ENCODE data around the gene TSPYL2.

DNA sequence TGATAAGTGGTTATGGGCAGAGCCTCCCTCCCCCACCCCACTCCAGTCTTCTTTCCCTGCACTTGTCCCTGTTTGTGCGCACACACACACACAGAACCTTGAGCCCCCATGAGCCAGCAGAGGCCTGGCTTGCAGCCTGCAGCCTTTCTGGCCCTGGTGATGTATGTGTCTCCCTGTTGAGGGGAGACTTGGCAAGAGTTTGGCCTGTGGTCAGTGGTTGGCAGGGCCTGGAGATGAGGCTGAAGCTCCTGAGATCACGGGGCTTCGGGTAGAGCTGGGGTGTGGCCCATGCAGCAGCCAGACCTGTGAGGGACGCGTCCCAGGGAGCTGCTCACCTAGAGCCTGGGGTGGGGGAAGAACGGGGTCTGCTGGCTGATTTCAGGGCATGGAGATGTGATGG is 31.3 kb upstream of the TSPYL2 start:
- TF ChIP-seq POLR2A (IDR thresholded peaks at IDR 0.05) (no peak), CTCF (IDR thresholded peaks at IDR 0.05) (no peak)
